Activated B cell treated with CpG ODN at 0.5 μM for 24 hours (primary cell): ENCODE measurements around the gene PIEZO2. TPM values are rescaled to one million over a fixed set of nuclear protein-coding genes. Genes with fewer than 3 reads are reported as not detected.

Experiments
- ATAC-seq: fragments of 200-7000 bp; cut with Tn5 transposase; one replicate; pipeline ENCODE4 v1.10.0; 2021; ENCODE audit warnings: low read depth, mild to moderate bottlenecking, moderate library complexity
- CTCF ChIA-PET: fragments of 350-600 bp; sonication (Branson Sonifier 250); formaldehyde crosslinking; loops from one replicate; lab custom pipeline; 2021; ENCODE audit warnings: antibody characterized with exemption; lab: Charles Lee
- POLR2A ChIA-PET: fragments of 350-600 bp; sonication (Branson Sonifier 250); formaldehyde crosslinking; loops from one replicate; lab custom pipeline; 2021; ENCODE audit warnings: antibody characterized with exemption; lab: Charles Lee
- DNase-seq: peaks from one replicate; pipeline ENCODE4 v3.0.0; 2022
- H3K27ac Mint-ChIP-seq: one replicate; pipeline ENCODE4 v1.8.0; 2020; ENCODE audit warnings: mixed read lengths
- H3K27me3 Mint-ChIP-seq: one replicate; pipeline ENCODE4 v1.8.0; 2021; ENCODE audit warnings: mixed read lengths
- H3K36me3 Mint-ChIP-seq: one replicate; pipeline ENCODE4 v1.8.0; 2021; ENCODE audit warnings: low read depth, mixed read lengths
- H3K4me1 Mint-ChIP-seq: one replicate; pipeline ENCODE4 v1.8.0; 2021; ENCODE audit warnings: mixed read lengths
- H3K4me3 Mint-ChIP-seq: one replicate; pipeline ENCODE4 v1.8.0; 2020; ENCODE audit warnings: mild to moderate bottlenecking, mixed read lengths
- H3K9me3 Mint-ChIP-seq: one replicate; pipeline ENCODE4 v1.8.0; 2020; ENCODE audit warnings: mixed read lengths
- CTCF ChIP-seq: fragments of 200-600 bp; IDR thresholded peaks from one replicate; pipeline ENCODE4 v1.8.0; 2022; ENCODE audit warnings: antibody characterized with exemption, mild to moderate bottlenecking
- intact Hi-C: fragments of 100-400 bp; cut with micrococcal nuclease; formaldehyde crosslinking; loops from one replicate; pipeline ENCODE4 v1.15.1; 2024
- total RNA-seq: library from RNA; stranded (reverse); gene quantifications from 2 replicates; pipeline ENCODE4 v1.2.3, GENCODE V29; 2022

Gene PIEZO2
- total RNA-seq, 1 donor from 2014 or later, result not detected

DNA sequence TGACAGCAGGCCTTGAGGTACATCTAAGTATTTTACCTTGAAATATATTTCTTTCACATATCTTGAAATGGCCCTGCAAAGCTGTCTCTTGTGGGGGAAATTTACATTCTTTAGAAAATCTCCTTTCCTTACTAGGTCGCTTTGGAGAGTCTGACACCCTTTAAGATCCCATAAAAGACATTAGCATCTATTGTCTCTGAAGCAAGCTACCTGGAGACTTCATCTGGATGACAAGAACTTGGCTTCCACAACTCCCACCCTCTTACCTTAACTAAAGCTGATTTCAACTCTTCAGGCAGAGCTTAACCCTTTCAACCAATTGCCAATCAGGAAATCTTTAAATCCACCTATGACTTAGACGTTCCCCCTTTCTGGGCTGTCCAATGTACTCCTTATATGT, 219.3 kb downstream of the PIEZO2 start:
- POLR2A ChIA-PET, result no interaction called here
- H3K36me3 Mint-ChIP-seq, result no peaks in the 10 kb centered on the region
- no peaks in the 10 kb centered on the region for H3K4me1 Mint-ChIP-seq
- no peak overlapping the region for H3K27ac Mint-ChIP-seq
- intact Hi-C loops, result no loop called here
- H3K4me3 Mint-ChIP-seq, result no peak overlapping the region
- H3K9me3 Mint-ChIP-seq, result peaks cover 2% of the 10 kb centered on the region
- ATAC-seq, result no peak
- TF ChIP-seq CTCF, result no peak
- CTCF ChIA-PET, result no interaction called here
- H3K27me3 Mint-ChIP-seq, result peaks cover 2% of the 10 kb centered on the region
- no peak for DNase-seq

DNA sequence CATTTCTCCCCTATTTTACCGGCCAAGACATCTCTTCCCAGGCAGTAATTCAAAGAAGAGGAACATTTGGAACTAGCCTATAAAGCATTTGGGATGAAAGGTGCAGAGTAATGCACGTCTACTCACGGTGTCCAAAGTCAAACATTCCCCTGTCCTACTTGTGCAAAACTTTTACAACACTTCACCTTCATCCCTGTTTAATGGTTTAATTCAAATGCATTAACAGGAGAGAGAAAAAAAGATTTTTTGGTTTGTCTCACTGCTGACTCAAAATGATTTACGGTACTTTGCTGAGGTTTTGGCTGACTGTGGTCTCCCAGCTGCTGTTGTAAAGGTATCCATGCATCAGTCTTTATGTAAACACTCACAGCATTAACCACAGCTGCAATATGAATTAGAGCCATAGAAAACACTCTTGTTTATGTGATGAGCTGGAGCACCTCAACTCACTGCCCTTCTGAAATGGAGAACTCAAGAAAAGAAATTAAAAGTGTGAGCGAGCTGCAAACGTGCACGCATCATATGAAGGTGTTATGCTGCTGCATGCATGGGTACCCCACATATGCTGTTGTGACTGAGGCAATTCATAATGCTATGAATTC, 220.5 kb downstream of the PIEZO2 start:
- intact Hi-C loops, result no loop called here
- ChIA-PET CTCF (no interaction called here), POLR2A (no interaction called here)
- Mint-ChIP-seq H3K36me3 (no peaks in the 10 kb centered on the region), H3K4me3 (no peak overlapping the region), H3K27me3 (peaks cover 2% of the 10 kb centered on the region), H3K27ac (no peak overlapping the region), H3K9me3 (peaks cover 2% of the 10 kb centered on the region), H3K4me1 (no peaks in the 10 kb centered on the region)
- TF ChIP-seq CTCF, result no peak
- DNase-seq (no peak), ATAC-seq (no peak)

- intact Hi-C loops, result no loop called here
- Mint-ChIP-seq H3K27me3 (peaks cover 2% of the 10 kb centered on the region), H3K36me3 (no peaks in the 10 kb centered on the region), H3K9me3 (no peaks in the 10 kb centered on the region), H3K27ac (no peak overlapping the region), H3K4me3 (no peak overlapping the region), H3K4me1 (no peaks in the 10 kb centered on the region)
- TF ChIP-seq CTCF, result no peak
- ChIA-PET POLR2A (no interaction called here), CTCF (no interaction called here)
- ATAC-seq (no peak), DNase-seq (no peak)
Measured at GRCh38 chr18:10928011-10928771, 221.2 kb downstream of the PIEZO2 start.

DNA sequence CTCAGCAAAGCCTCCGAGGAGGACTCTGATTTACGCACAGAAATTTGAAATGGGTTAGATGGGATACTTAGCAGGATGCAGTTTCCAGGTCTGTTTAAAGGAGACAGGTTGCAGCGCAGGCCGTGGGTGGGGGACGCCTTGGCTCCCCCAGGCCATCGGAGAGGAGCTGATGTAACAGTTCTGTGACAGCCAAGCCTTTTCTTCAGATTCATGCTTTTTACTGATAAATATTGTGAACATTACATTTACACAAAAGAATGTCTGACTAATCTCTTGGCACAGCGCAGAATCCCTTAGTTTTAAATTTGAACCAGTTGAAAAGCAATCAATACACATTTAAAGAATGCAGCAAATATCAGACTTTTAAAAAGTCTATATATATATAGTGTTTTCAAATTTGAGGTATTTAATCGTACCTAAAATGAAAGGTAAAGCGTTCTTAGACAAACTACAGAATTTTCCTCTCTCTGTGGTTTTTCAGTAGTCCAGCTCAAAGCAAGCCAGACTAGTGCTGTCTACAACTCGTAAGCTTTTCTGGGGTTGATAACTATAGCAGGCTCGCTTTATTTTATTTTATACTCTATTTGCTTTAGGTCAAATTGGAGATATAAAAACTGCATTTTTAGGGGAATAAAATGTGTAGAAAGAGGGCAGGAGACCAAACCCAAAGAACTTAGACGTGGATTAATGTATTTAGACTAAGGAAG, 221.9 kb downstream of the PIEZO2 start:
- ATAC-seq (no peak), DNase-seq (no peak)
- Mint-ChIP-seq H3K27ac (no peak overlapping the region), H3K27me3 (peaks cover 2% of the 10 kb centered on the region), H3K4me1 (no peaks in the 10 kb centered on the region), H3K9me3 (no peaks in the 10 kb centered on the region), H3K36me3 (no peaks in the 10 kb centered on the region), H3K4me3 (no peak overlapping the region)
- ChIA-PET POLR2A (no interaction called here), CTCF (no interaction called here)
- no peak for TF ChIP-seq CTCF
- intact Hi-C loops, result no loop called here

GRCh38 chr18:10926621-10927161, 222.7 kb downstream of the PIEZO2 start:
- intact Hi-C loops, result no loop called here
- ATAC-seq (no peak), DNase-seq (no peak)
- no peaks in the 10 kb centered on the region for H3K9me3 Mint-ChIP-seq
- no peak overlapping the region for H3K27ac Mint-ChIP-seq
- H3K4me3 Mint-ChIP-seq, result no peak overlapping the region
- no peak for TF ChIP-seq CTCF
- peaks cover 2% of the 10 kb centered on the region for H3K27me3 Mint-ChIP-seq
- H3K4me1 Mint-ChIP-seq, result no peaks in the 10 kb centered on the region
- ChIA-PET POLR2A (no interaction called here), CTCF (no interaction called here)
- H3K36me3 Mint-ChIP-seq, result no peaks in the 10 kb centered on the region
